Loucy (cell line): ENCODE results near the gene TRIM60.

Experiments
- EZH2phosphoT487 ChIP-seq: fragments of 200-600 bp; IDR thresholded peaks from 2 replicates; pipeline ENCODE4 v1.6.1; 2018; ENCODE audit warnings: antibody characterized with exemption, mild to moderate bottlenecking, moderate library complexity, borderline replicate concordance
- TF ChIP-seq, protein P1 (sequence below): fragments of 200-600 bp; sonication (generic); conservative IDR thresholded peaks from 2 replicates; pipeline ENCODE4 v1.5.1; 2014; ENCODE audit warnings: mild to moderate bottlenecking, antibody characterized with exemption, low read length

- TF ChIP-seq, protein P1, sequence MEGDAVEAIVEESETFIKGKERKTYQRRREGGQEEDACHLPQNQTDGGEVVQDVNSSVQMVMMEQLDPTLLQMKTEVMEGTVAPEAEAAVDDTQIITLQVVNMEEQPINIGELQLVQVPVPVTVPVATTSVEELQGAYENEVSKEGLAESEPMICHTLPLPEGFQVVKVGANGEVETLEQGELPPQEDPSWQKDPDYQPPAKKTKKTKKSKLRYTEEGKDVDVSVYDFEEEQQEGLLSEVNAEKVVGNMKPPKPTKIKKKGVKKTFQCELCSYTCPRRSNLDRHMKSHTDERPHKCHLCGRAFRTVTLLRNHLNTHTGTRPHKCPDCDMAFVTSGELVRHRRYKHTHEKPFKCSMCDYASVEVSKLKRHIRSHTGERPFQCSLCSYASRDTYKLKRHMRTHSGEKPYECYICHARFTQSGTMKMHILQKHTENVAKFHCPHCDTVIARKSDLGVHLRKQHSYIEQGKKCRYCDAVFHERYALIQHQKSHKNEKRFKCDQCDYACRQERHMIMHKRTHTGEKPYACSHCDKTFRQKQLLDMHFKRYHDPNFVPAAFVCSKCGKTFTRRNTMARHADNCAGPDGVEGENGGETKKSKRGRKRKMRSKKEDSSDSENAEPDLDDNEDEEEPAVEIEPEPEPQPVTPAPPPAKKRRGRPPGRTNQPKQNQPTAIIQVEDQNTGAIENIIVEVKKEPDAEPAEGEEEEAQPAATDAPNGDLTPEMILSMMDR: no peak
- TF ChIP-seq EZH2phosphoT487: no peak
These were observed 22.1 kb upstream of the TRIM60 start for GRCh38 chr4:165009493-165010227.
